Loucy (cell line): ENCODE results near the gene GFM1.

ENCODE experiments used
- H2AFZ ChIP-seq: fragments of 200-600 bp; sonication (generic); 2 replicates; pipeline ENCODE4 v1.6.0; 2016; ENCODE audit warnings: antibody characterized with exemption, mild to moderate bottlenecking, low read length, moderate library complexity
- H3F3A ChIP-seq: fragments of 200-600 bp; 2 replicates; pipeline ENCODE4 v1.6.0; 2016; ENCODE audit warnings: antibody characterized with exemption, low read depth, mild to moderate bottlenecking
- H3K27me3 ChIP-seq: fragments of 200-600 bp; sonication (generic); 2 replicates; pipeline ENCODE4 v1.6.1; 2014; ENCODE audit warnings: low read length, mild to moderate bottlenecking; ENCODE audit not compliant: insufficient read depth, poor library complexity, severe bottlenecking
- H3K36me3 ChIP-seq: fragments of 200-600 bp; sonication (generic); 2 replicates; pipeline ENCODE4 v1.6.1; 2016; ENCODE audit warnings: low read length; ENCODE audit not compliant: insufficient read depth
- H3K4me1 ChIP-seq: fragments of 200-600 bp; sonication (generic); 2 replicates; pipeline ENCODE4 v1.5.1; 2014; ENCODE audit warnings: low read length, mild to moderate bottlenecking; ENCODE audit not compliant: insufficient read depth, poor library complexity, severe bottlenecking
- H3K4me2 ChIP-seq: fragments of 200-600 bp; sonication (generic); 2 replicates; pipeline ENCODE4 v1.6.0; 2014; ENCODE audit warnings: antibody characterized with exemption, low read length, low read depth, mild to moderate bottlenecking; ENCODE audit not compliant: poor library complexity, severe bottlenecking
- H3K4me3 ChIP-seq: fragments of 200-600 bp; sonication (generic); 2 replicates; pipeline ENCODE4 v1.5.1; 2014; ENCODE audit warnings: low read length, mild to moderate bottlenecking, mixed read lengths; ENCODE audit not compliant: poor library complexity, severe bottlenecking
- H3K79me2 ChIP-seq: fragments of 200-600 bp; sonication (generic); 2 replicates; pipeline ENCODE4 v1.6.1; 2014; ENCODE audit warnings: low read length; ENCODE audit not compliant: insufficient read depth
- H3K9ac ChIP-seq: fragments of 200-600 bp; sonication (generic); 2 replicates; pipeline ENCODE4 v1.6.0; 2014; ENCODE audit warnings: mild to moderate bottlenecking, low read depth, low read length, moderate library complexity; ENCODE audit not compliant: poor library complexity, severe bottlenecking
- H3K9me2 ChIP-seq: fragments of 200-600 bp; sonication (generic); replicated peaks from 2 replicates; pipeline ENCODE4 v1.6.1; 2016; ENCODE audit warnings: low read depth, low read length, mixed read lengths
- H3K9me3 ChIP-seq: fragments of 200-600 bp; sonication (generic); 2 replicates; pipeline ENCODE4 v1.6.1; 2014; ENCODE audit warnings: mild to moderate bottlenecking, antibody characterized with exemption, low read length, low read depth; ENCODE audit not compliant: insufficient read depth
- H4K20me1 ChIP-seq: fragments of 200-600 bp; sonication (generic); 2 replicates; pipeline ENCODE4 v1.6.0; 2014; ENCODE audit warnings: antibody characterized with exemption, low read length, mild to moderate bottlenecking; ENCODE audit not compliant: insufficient read depth, poor library complexity, severe bottlenecking
- CTCF ChIP-seq: fragments of 200-600 bp; sonication (generic); conservative IDR thresholded peaks from 2 replicates; pipeline ENCODE4 v1.5.1; 2014; ENCODE audit warnings: mild to moderate bottlenecking, antibody characterized with exemption, low read length
- EZH2phosphoT487 ChIP-seq: fragments of 200-600 bp; IDR thresholded peaks from 2 replicates; pipeline ENCODE4 v1.6.1; 2018; ENCODE audit warnings: antibody characterized with exemption, mild to moderate bottlenecking, moderate library complexity, borderline replicate concordance

Gene GFM1

GRCh38 chr3:158668506-158668905 is 24.2 kb downstream of the GFM1 start:
- Histone ChIP-seq H3K4me3 (no peak overlapping the region), H4K20me1 (no peaks in the 10 kb centered on the region), H3K4me1 (peaks cover 16% of the 10 kb centered on the region), H3K9ac (no peak overlapping the region), H3F3A (no peaks in the 10 kb centered on the region), H2AFZ (no peak overlapping the region), H3K9me2 (no peaks in the 10 kb centered on the region), H3K9me3 (no peaks in the 10 kb centered on the region), H3K27me3 (no peaks in the 10 kb centered on the region), H3K79me2 (0 out of 2 replicates have a peak, but pooled peaks cover 8% of the 10 kb centered on the region), H3K36me3 (peaks cover 39% of the 10 kb centered on the region), H3K4me2 (no peak overlapping the region)
- TF ChIP-seq CTCF (no peak), EZH2phosphoT487 (no peak)

GRCh38 chr3:158671821-158672214 is 27.5 kb downstream of the GFM1 start:
- Histone ChIP-seq H3K36me3 (peaks cover 11% of the 10 kb centered on the region), H3K4me1 (peaks cover 16% of the 10 kb centered on the region), H2AFZ (peak overlapping the region; percentile 89), H3K9me2 (no peaks in the 10 kb centered on the region), H3K79me2 (0 out of 2 replicates have a peak, but pooled peaks cover 8% of the 10 kb centered on the region), H3K4me3 (peak overlapping the region; percentile 94), H3K27me3 (no peaks in the 10 kb centered on the region), H3K9me3 (no peaks in the 10 kb centered on the region), H3K9ac (peak overlapping the region; percentile 83), H4K20me1 (no peaks in the 10 kb centered on the region), H3F3A (no peaks in the 10 kb centered on the region), H3K4me2 (peak overlapping the region; percentile 95)
- TF ChIP-seq EZH2phosphoT487 = no peak
- no peak for TF ChIP-seq CTCF

- peak within 1 kb of the TSS; percentile 95 for H3K4me2 ChIP-seq
- peaks cover 5% of the 10 kb centered on the region for H3K36me3 ChIP-seq
- 0 out of 2 replicates have a peak, but pooled peaks cover 8% of the 10 kb centered on the region for H3K79me2 ChIP-seq
- H3K4me3 ChIP-seq = peak within 1 kb of the TSS; percentile 94
- H3K9ac ChIP-seq = peak within 1 kb of the TSS; percentile 83
- no peaks in the 10 kb centered on the region for H3K27me3 ChIP-seq
- no peaks in the 10 kb centered on the region for H3K9me3 ChIP-seq
- TF ChIP-seq EZH2phosphoT487 = no peak
- peak; percentile 65 for TF ChIP-seq CTCF
- H3K4me1 ChIP-seq = peaks cover 16% of the 10 kb centered on the region
- H2AFZ ChIP-seq = peak within 1 kb of the TSS; percentile 89
- no peaks in the 10 kb centered on the region for H4K20me1 ChIP-seq
- H3F3A ChIP-seq = no peaks in the 10 kb centered on the region
- H3K9me2 ChIP-seq = no peaks in the 10 kb centered on the region
Measured at GRCh38 chr3:158672215-158673176, 28.2 kb downstream of the GFM1 start, which contains the start of gene LXN. Gene LXN, minus strand, starts transcription at chr3:158672648. Its CDS starts 170 bp downstream, at chr3:158672478.
